Esophagus squamous epithelium (tissue), 5 donors: ENCODE measurements around the gene PLCB1. TPM values are rescaled to one million over a fixed set of nuclear protein-coding genes. Genes with fewer than 3 reads are reported as not detected.

Source experiments
- DNase-seq: peaks from one replicate; lab custom pipeline; 2025; lab: John Stamatoyannopoulos, UW
- H3K27ac ChIP-seq, 4 donors: fragments of 200-600 bp; sonication (generic); one replicate each; pipeline ENCODE4 v1.5.1; 2016 to 2019; ENCODE audit warnings: mild to moderate bottlenecking in 1 of 4
- H3K27me3 ChIP-seq, 4 donors: fragments of 200-600 bp; sonication (generic); 1 replicate in 3 of 4; 2 replicates in 1 of 4; pipeline versions ENCODE4 v1.5.1 to v1.6.0; 2017 to 2021; ENCODE audit warnings: antibody characterized with exemption in 1 of 4
- H3K36me3 ChIP-seq, 3 donors: fragments of 200-600 bp; sonication (generic); one replicate each; pipeline ENCODE4 v1.5.1; 2016 to 2019
- H3K4me1 ChIP-seq, 3 donors: fragments of 200-600 bp; sonication (generic); one replicate each; pipeline ENCODE4 v1.5.1; 2017 to 2019
- H3K4me3 ChIP-seq, 4 donors: fragments of 200-600 bp; sonication (generic); 1 replicate in 3 of 4; 2 replicates in 1 of 4; pipeline ENCODE4 v1.5.1; 2016 to 2019; ENCODE audit warnings: mild to moderate bottlenecking in 2 of 4, moderate library complexity in 1 of 4
- H3K9me3 ChIP-seq, 3 donors: fragments of 200-600 bp; sonication (generic); one replicate each; pipeline ENCODE4 v1.5.1; 2016 to 2019
- POLR2A ChIP-seq, 4 donors: fragments of 450-650 bp; IDR thresholded peaks; one replicate each; pipeline ENCODE4 v1.6.1; 2017; ENCODE audit warnings: antibody characterized with exemption in 4 of 4, mild to moderate bottlenecking in 4 of 4, moderate library complexity in 3 of 4
- WGBS, 2 donors: methylation state at CpG; one replicate each; pipeline ENCODE4 v1.1.5; 2018; 5-methylcytosine and 5-hydroxymethylcytosine counted together
- intact Hi-C: fragments of 100-400 bp; cut with DNase I; formaldehyde crosslinking; loops from one replicate; pipeline ENCODE4 v1.15.0; 2022
- total RNA-seq, 4 donors: library from RNA; depleted of rRNA; stranded (reverse); fragments of >200 nt; gene quantifications; one replicate each; pipeline ENCODE4 v1.1.0, GENCODE V29; 2016
- TF ChIP-seq, protein P1 (sequence below), 6 experiments: fragments of 450-650 bp in 4 of 6; fragments of 200-600 bp in 2 of 6; sonication (generic) in 2 of 6; IDR thresholded peaks; one replicate each; pipeline ENCODE4 v1.5.1; 2016 to 2019; ENCODE audit warnings: antibody characterized with exemption in 6 of 6, mild to moderate bottlenecking in 4 of 6, moderate library complexity in 4 of 6
- donor health status: DM: yes; HTN: yes; CAD: no.

The PLCB1 gene
- total RNA-seq, 4 donors from 2014 or later, result 1.9 to 20.4 (median 5.0) TPM

DNA sequence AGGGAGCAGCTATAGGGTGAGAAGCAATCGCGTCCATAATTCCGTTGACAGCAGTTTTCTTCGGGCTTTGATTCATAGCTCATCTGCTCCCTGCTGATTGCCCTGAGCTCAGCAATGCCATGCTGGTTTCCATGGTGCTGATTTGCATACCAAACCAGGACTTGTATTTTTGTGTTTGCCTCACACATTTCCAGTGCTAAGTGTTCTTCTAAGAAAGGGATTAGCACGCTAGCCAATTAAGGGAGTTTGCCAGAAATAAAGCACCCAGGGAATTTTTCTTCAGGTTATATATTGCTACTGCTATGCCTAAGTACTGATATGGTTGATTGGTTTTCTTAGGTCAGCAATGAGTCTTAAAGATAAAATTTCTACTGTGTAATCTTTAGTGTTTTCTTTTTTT, 177.6 kb downstream of the PLCB1 start:
- Histone ChIP-seq H3K36me3 (no peaks in the 10 kb centered on the region), H3K4me1 (peaks cover 0 to 5% (median 0%) of the 10 kb centered on the region in 3 donors), H3K9me3 (no peaks in the 10 kb centered on the region), H3K27ac (no peak overlapping the region), H3K27me3 (no peaks in the 10 kb centered on the region), H3K4me3 (no peak overlapping the region)
- WGBS, 2 donors, result 32 to 33% methylated on average over 5 of the region's 5 CpGs
- no peak for TF ChIP-seq POLR2A (IDR thresholded peaks at IDR 0.05)
- TF ChIP-seq, protein P1, sequence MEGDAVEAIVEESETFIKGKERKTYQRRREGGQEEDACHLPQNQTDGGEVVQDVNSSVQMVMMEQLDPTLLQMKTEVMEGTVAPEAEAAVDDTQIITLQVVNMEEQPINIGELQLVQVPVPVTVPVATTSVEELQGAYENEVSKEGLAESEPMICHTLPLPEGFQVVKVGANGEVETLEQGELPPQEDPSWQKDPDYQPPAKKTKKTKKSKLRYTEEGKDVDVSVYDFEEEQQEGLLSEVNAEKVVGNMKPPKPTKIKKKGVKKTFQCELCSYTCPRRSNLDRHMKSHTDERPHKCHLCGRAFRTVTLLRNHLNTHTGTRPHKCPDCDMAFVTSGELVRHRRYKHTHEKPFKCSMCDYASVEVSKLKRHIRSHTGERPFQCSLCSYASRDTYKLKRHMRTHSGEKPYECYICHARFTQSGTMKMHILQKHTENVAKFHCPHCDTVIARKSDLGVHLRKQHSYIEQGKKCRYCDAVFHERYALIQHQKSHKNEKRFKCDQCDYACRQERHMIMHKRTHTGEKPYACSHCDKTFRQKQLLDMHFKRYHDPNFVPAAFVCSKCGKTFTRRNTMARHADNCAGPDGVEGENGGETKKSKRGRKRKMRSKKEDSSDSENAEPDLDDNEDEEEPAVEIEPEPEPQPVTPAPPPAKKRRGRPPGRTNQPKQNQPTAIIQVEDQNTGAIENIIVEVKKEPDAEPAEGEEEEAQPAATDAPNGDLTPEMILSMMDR (IDR thresholded peaks at IDR 0.05), result no peak
- DNase-seq, result no peak
- intact Hi-C loops, result no loop called here

DNA sequence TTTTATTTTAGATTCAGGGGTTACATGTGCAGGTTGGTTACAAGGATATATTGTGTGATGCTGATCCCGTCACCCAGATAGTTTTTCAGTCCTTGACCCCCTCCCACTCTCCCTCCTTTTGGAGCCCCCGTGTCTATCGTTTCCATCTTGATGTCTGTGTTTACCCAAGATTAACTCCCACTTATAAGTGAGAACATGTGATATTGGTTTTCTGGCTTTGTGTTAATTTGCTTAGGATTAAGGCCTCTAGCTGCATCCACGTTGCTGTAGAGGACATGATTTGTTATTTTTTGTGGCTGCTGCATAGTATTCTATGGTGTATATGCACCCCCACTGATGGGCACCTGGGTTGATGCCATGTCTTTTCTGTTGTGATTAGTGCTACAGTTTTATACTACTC, 178.6 kb downstream of the PLCB1 start:
- Histone ChIP-seq H3K4me1 (no peaks in the 10 kb centered on the region), H3K4me3 (no peak overlapping the region), H3K27me3 (no peaks in the 10 kb centered on the region), H3K27ac (no peak overlapping the region), H3K36me3 (no peaks in the 10 kb centered on the region), H3K9me3 (no peaks in the 10 kb centered on the region)
- no peak for DNase-seq
- TF ChIP-seq POLR2A (IDR thresholded peaks at IDR 0.05), result no peak
- TF ChIP-seq, protein P1 (IDR thresholded peaks at IDR 0.05), result no peak
- 54 to 57% methylated on average over 4 of the region's 4 CpGs for WGBS, 2 donors
- intact Hi-C loops, result no loop called here

DNA sequence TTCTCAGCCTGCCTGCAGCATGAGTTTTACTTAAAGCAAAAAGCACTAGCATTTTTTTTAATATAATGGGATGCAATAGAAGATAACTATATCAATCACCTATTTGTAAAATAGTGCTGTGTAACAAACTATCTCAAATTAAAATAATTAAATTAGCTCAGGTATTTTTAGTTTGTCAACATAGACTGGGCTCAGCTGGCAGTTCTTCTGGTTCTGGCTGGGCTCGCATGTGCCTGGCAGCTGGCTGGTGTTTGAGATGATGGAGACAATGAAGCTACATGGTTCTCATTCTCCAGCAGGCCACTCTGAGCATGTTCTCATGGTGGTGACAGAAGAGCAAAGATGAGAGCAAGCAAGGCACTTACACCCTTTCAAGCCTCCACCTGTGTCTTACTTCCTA, 181.0 kb downstream of the PLCB1 start:
- intact Hi-C loops, result no loop called here
- Histone ChIP-seq H3K4me3 (no peak overlapping the region), H3K27me3 (no peaks in the 10 kb centered on the region), H3K27ac (no peak overlapping the region), H3K9me3 (no peaks in the 10 kb centered on the region), H3K36me3 (no peaks in the 10 kb centered on the region), H3K4me1 (no peaks in the 10 kb centered on the region)
- no peak for DNase-seq
- WGBS, 2 donors, result 100% methylated on average over 1 of the region's 1 CpG
- no peak for TF ChIP-seq POLR2A (IDR thresholded peaks at IDR 0.05)
- TF ChIP-seq, protein P1 (IDR thresholded peaks at IDR 0.05), result no peak

DNA sequence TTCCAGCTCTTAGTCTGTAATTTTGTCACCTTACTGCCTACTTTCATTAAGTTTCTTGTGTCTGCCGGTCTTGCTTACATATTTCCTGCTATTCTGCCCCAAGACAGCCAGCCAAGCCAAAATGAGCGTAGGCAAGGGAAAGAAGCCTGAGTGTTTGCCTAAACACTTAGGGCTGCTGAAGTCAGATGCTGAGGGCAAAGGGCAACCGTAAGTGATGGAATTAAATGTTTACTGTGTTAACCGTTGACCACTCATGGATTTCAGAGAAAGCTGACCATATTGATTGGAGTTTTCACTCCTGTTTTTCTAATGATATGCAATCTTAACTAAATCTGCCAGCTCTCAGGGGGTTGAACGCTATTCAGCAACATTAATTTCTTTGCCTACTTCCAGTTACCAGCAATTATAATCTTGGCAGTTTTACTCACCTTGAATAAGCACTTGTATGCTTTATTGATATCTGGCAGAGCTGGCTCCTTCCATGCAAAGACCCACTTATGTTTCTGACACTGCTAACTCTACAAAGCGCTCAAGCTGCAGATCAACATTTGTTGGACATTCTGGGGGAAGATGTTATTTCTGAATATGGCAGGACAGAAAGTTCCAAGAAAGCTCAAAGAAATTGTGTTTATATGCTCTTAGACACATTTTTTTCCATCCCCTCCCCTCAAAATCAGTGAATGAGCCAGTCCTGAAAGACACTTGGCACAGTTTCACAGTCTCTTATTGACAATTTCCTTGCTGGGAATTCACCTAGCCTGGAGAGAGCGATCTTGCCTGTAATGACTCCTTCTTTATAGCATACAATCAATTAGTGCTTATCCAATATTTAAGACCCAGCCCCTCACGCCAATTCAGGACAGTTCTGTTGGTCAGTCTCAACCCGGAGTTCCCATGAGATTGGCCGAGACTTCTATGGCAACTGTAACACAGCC, 183.8 kb downstream of the PLCB1 start:
- WGBS, 2 donors, result 76 to 86% methylated on average over 9 to 10 of the region's 10 CpGs
- no peaks in the 10 kb centered on the region for H3K27me3 ChIP-seq

DNA sequence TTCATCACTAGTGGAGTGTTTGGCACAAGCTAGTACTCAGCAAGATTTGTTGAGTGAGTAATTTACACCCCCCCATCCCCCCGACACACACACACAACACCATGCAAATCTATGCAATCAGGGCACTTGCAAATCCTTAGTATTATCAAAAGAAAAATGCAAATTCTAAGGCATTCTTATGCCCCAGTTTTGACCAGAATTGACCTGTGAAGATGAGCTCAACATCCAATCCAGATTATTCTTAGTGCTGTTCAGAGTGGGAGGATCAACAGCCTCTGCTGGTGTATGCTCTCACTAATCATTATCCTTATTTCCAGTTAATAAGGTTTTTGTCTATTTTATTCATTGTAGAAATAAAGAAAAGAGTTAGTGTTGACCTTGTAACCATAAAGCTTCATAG, 185.4 kb downstream of the PLCB1 start:
- H3K4me1 ChIP-seq, result no peaks in the 10 kb centered on the region
- no peaks in the 10 kb centered on the region for H3K9me3 ChIP-seq
- no peak overlapping the region for H3K27ac ChIP-seq
- DNase-seq, result no peak
- no peaks in the 10 kb centered on the region for H3K27me3 ChIP-seq
- WGBS, 2 donors, result 60 to 90% methylated on average over 1 of the region's 1 CpG
- no peaks in the 10 kb centered on the region for H3K36me3 ChIP-seq
- TF ChIP-seq POLR2A (IDR thresholded peaks at IDR 0.05), result no peak
- TF ChIP-seq, protein P1 (IDR thresholded peaks at IDR 0.05), result no peak
- no peak overlapping the region for H3K4me3 ChIP-seq
- intact Hi-C loops, result no loop called here

More for the DNA sequence above, 183.8 kb downstream of the PLCB1 start:
- Histone ChIP-seq H3K36me3 (no peaks in the 10 kb centered on the region), H3K27ac (no peak overlapping the region), H3K9me3 (no peaks in the 10 kb centered on the region), H3K4me1 (no peaks in the 10 kb centered on the region), H3K4me3 (no peak overlapping the region)
- intact Hi-C loops, result no loop called here
- DNase-seq, result no peak
- TF ChIP-seq, protein P1 (IDR thresholded peaks at IDR 0.05), result no peak
- no peak for TF ChIP-seq POLR2A (IDR thresholded peaks at IDR 0.05)
